ENCODE measurements around the gene GGCT.
"Not testable (repeated sequence)": the region's sequence is repeated elsewhere in the genome, so short reads cannot be mapped to it uniquely, and the experiment has no call there.

GGCT gene

DNA sequence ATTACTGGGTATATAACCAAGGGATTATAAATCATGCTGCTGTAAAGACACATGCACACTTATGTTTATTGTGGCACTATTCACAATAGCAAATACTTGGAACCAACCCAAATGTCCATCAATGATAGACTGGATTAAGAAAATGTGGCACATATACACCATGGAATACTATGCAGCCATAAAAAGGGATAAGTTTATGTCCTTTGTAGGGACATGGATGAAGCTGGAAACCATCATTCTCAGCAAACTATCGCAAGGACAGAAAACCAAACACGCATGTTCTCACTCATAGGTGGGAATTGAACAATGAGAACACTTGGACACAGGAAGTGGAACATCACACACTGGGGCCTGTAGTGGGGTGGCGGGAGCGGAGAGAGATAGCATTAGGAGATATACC is 38.5 kb upstream of the GGCT start:
- H3K9ac ChIP-seq (ENCODE audit: low read depth in 1 of 2, low read length in 2 of 2); H3K4me1 ChIP-seq (ENCODE audit: control insufficient read depth in 1 of 2, insufficient read depth in 2 of 2, low read length in 2 of 2); H3K4me3 ChIP-seq (ENCODE audit: low read depth in 1 of 2, low read length in 2 of 2); H3K36me3 ChIP-seq (ENCODE audit: control insufficient read depth in 1 of 2, insufficient read depth in 2 of 2, low read length in 2 of 2); H3K27ac ChIP-seq (ENCODE audit: low read depth, low read length); H3K27me3 ChIP-seq (ENCODE audit: control insufficient read depth in 1 of 2, insufficient read depth in 2 of 2, low read length in 2 of 2); H3K9me3 ChIP-seq (ENCODE audit: control insufficient read depth in 1 of 2, low read length in 2 of 2): not testable (repeated sequence)

GRCh38 chr7:30533886-30534285 is 29.3 kb upstream of the GGCT start:
- no peak overlapping the region for H3K9ac ChIP-seq (ENCODE audit: low read depth in 1 of 2, low read length in 2 of 2)
- no peak overlapping the region for H3K27ac ChIP-seq (ENCODE audit: low read depth, low read length)
- H3K27me3 ChIP-seq (ENCODE audit: control insufficient read depth in 1 of 2, insufficient read depth in 2 of 2, low read length in 2 of 2) = no peaks in the 10 kb centered on the region
- H3K9me3 ChIP-seq (ENCODE audit: control insufficient read depth in 1 of 2, low read length in 2 of 2) = no peaks in the 10 kb centered on the region
- no peak overlapping the region for H3K4me3 ChIP-seq (ENCODE audit: low read depth in 1 of 2, low read length in 2 of 2)
- no peaks in the 10 kb centered on the region for H3K4me1 ChIP-seq (ENCODE audit: control insufficient read depth in 1 of 2, insufficient read depth in 2 of 2, low read length in 2 of 2)
- H3K36me3 ChIP-seq (ENCODE audit: control insufficient read depth in 1 of 2, insufficient read depth in 2 of 2, low read length in 2 of 2) = peaks cover 3% of the 10 kb centered on the region in 2 donors

DNA sequence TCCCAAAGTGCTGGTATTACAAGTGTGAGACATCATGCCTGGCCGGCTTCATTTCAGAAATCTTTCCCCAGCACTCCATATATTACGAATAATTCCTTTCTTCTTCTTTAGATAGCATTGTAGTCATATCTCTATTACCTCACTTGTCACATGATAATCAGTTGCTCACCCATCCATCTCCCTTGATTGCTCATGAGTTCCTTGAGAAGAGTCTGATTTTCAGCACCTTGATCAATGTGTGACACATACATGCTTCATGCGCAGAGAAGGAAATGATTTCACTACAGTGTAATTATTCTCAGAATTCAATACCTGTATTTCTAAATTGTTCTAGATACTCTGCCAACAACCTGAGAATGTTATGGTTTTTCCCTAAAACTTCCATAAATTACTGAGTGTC is 26.7 kb upstream of the GGCT start:
- peaks cover 0 to 3% of the 10 kb centered on the region in 2 donors for H3K36me3 ChIP-seq (ENCODE audit: control insufficient read depth in 1 of 2, insufficient read depth in 2 of 2, low read length in 2 of 2)
- no peaks in the 10 kb centered on the region for H3K27me3 ChIP-seq (ENCODE audit: control insufficient read depth in 1 of 2, insufficient read depth in 2 of 2, low read length in 2 of 2)
- no peaks in the 10 kb centered on the region for H3K9me3 ChIP-seq (ENCODE audit: control insufficient read depth in 1 of 2, low read length in 2 of 2)
- H3K4me3 ChIP-seq (ENCODE audit: low read depth in 1 of 2, low read length in 2 of 2) = no peak overlapping the region
- H3K9ac ChIP-seq (ENCODE audit: low read depth in 1 of 2, low read length in 2 of 2) = no peak overlapping the region
- no peak overlapping the region for H3K27ac ChIP-seq (ENCODE audit: low read depth, low read length)
- H3K4me1 ChIP-seq (ENCODE audit: control insufficient read depth in 1 of 2, insufficient read depth in 2 of 2, low read length in 2 of 2) = no peaks in the 10 kb centered on the region

DNA sequence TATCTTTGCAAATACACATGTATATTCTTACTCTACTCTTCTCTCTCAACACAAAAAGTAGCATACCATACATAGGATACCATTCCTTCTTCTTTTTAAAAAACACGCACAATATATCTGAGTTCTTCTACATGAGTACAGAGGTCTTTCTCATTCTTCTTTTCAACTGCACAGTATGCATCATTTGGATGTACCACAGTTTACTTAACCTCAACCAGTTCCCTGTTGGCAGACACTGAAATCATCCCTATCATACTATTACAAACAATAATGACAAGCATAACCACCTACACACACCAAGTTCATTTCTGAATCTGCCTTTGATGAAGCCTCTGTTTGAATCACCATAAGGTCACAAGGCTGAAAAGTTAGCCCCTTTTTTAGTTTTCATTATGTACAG is 25.7 kb upstream of the GGCT start:
- H3K36me3 ChIP-seq (ENCODE audit: control insufficient read depth in 1 of 2, insufficient read depth in 2 of 2, low read length in 2 of 2) = peaks cover 0 to 3% of the 10 kb centered on the region in 2 donors
- H3K27me3 ChIP-seq (ENCODE audit: control insufficient read depth in 1 of 2, insufficient read depth in 2 of 2, low read length in 2 of 2) = no peaks in the 10 kb centered on the region
- H3K9me3 ChIP-seq (ENCODE audit: control insufficient read depth in 1 of 2, low read length in 2 of 2) = no peaks in the 10 kb centered on the region
- H3K27ac ChIP-seq (ENCODE audit: low read depth, low read length) = no peak overlapping the region
- H3K4me1 ChIP-seq (ENCODE audit: control insufficient read depth in 1 of 2, insufficient read depth in 2 of 2, low read length in 2 of 2) = peaks cover 0 to 6% of the 10 kb centered on the region in 2 donors
- no peak overlapping the region for H3K4me3 ChIP-seq (ENCODE audit: low read depth in 1 of 2, low read length in 2 of 2)
- H3K9ac ChIP-seq (ENCODE audit: low read depth in 1 of 2, low read length in 2 of 2) = no peak overlapping the region

GRCh38 chr7:30528779-30529178 is 24.1 kb upstream of the GGCT start:
- Histone ChIP-seq H3K27me3 (ENCODE audit: control insufficient read depth in 1 of 2, insufficient read depth in 2 of 2, low read length in 2 of 2) (no peaks in the 10 kb centered on the region), H3K27ac (ENCODE audit: low read depth, low read length) (no peak overlapping the region), H3K4me1 (ENCODE audit: control insufficient read depth in 1 of 2, insufficient read depth in 2 of 2, low read length in 2 of 2) (peaks cover 0 to 15% of the 10 kb centered on the region in 2 donors), H3K9me3 (ENCODE audit: control insufficient read depth in 1 of 2, low read length in 2 of 2) (no peaks in the 10 kb centered on the region), H3K36me3 (ENCODE audit: control insufficient read depth in 1 of 2, insufficient read depth in 2 of 2, low read length in 2 of 2) (no peaks in the 10 kb centered on the region), H3K4me3 (ENCODE audit: low read depth in 1 of 2, low read length in 2 of 2) (no peak overlapping the region), H3K9ac (ENCODE audit: low read depth in 1 of 2, low read length in 2 of 2) (no peak overlapping the region)

- not testable (repeated sequence) for H3K4me3 ChIP-seq (ENCODE audit: low read depth in 1 of 2, low read length in 2 of 2); H3K27me3 ChIP-seq (ENCODE audit: control insufficient read depth in 1 of 2, insufficient read depth in 2 of 2, low read length in 2 of 2); H3K9ac ChIP-seq (ENCODE audit: low read depth in 1 of 2, low read length in 2 of 2); H3K27ac ChIP-seq (ENCODE audit: low read depth, low read length); H3K9me3 ChIP-seq (ENCODE audit: control insufficient read depth in 1 of 2, low read length in 2 of 2); H3K36me3 ChIP-seq (ENCODE audit: control insufficient read depth in 1 of 2, insufficient read depth in 2 of 2, low read length in 2 of 2)
- peaks cover 12 to 28% of the 10 kb centered on the region in 2 donors for H3K4me1 ChIP-seq (ENCODE audit: control insufficient read depth in 1 of 2, insufficient read depth in 2 of 2, low read length in 2 of 2)
Measured at GRCh38 chr7:30527297-30527696, 22.7 kb upstream of the GGCT start.

- Histone ChIP-seq H3K36me3 (ENCODE audit: control insufficient read depth in 1 of 2, insufficient read depth in 2 of 2, low read length in 2 of 2) (no peaks in the 10 kb centered on the region), H3K4me3 (ENCODE audit: low read depth in 1 of 2, low read length in 2 of 2) (no peak overlapping the region), H3K27ac (ENCODE audit: low read depth, low read length) (peak overlapping the region; percentile 47), H3K9me3 (ENCODE audit: control insufficient read depth in 1 of 2, low read length in 2 of 2) (no peaks in the 10 kb centered on the region), H3K9ac (ENCODE audit: low read depth in 1 of 2, low read length in 2 of 2) (no peak overlapping the region), H3K27me3 (ENCODE audit: control insufficient read depth in 1 of 2, insufficient read depth in 2 of 2, low read length in 2 of 2) (no peaks in the 10 kb centered on the region), H3K4me1 (ENCODE audit: control insufficient read depth in 1 of 2, insufficient read depth in 2 of 2, low read length in 2 of 2) (peaks cover 21 to 35% of the 10 kb centered on the region in 2 donors)
Measured at GRCh38 chr7:30526163-30526562, 21.5 kb upstream of the GGCT start.

DNA sequence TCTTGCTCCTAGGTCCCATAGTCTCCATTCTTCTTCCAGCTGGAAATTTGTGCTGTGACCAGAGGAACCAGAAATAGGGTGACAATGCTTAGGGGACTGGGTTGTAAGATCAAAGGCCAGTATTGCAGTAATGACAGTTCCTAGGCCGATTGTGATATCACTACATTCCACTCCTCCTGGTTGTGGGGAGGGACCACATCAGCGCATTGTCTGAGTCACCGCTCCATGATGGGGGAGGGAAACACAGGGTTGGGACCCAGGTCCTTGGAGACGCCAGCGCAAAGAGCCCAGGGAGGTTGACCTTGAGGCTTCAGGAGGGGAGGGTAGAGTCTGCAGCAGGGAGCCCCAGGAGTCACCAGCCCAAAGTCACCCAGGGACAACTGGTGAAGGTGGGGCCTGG is 20.8 kb upstream of the GGCT start:
- Histone ChIP-seq H3K27ac (ENCODE audit: low read depth, low read length) (peak overlapping the region; percentile 47), H3K9ac (ENCODE audit: low read depth in 1 of 2, low read length in 2 of 2) (no peak overlapping the region), H3K9me3 (ENCODE audit: control insufficient read depth in 1 of 2, low read length in 2 of 2) (no peaks in the 10 kb centered on the region), H3K4me1 (ENCODE audit: control insufficient read depth in 1 of 2, insufficient read depth in 2 of 2, low read length in 2 of 2) (peaks cover 29 to 40% of the 10 kb centered on the region in 2 donors), H3K4me3 (ENCODE audit: low read depth in 1 of 2, low read length in 2 of 2) (no peak overlapping the region), H3K27me3 (ENCODE audit: control insufficient read depth in 1 of 2, insufficient read depth in 2 of 2, low read length in 2 of 2) (no peaks in the 10 kb centered on the region), H3K36me3 (ENCODE audit: control insufficient read depth in 1 of 2, insufficient read depth in 2 of 2, low read length in 2 of 2) (no peaks in the 10 kb centered on the region)

DNA sequence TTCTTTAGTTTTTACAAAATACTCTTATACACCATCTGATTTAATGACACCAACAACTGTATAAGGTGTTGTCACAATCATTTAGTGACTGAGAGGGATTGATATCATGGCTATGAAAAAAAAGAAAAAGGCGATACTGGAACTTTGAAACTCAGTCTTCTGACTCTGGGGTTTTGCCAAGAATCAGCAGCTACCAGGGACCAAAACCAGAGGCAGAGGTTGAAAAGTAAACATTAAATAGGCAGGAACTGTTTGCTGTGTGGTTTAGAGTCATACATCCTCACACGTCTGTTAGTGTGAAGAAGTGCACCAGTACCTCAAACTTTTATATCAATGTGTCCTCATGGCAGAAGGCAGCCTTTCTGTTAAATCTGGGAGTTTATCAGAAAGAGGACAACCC is 19.9 kb upstream of the GGCT start:
- no peaks in the 10 kb centered on the region for H3K36me3 ChIP-seq (ENCODE audit: control insufficient read depth in 1 of 2, insufficient read depth in 2 of 2, low read length in 2 of 2)
- H3K9ac ChIP-seq (ENCODE audit: low read depth in 1 of 2, low read length in 2 of 2) = no peak overlapping the region
- H3K9me3 ChIP-seq (ENCODE audit: control insufficient read depth in 1 of 2, low read length in 2 of 2) = no peaks in the 10 kb centered on the region
- no peak overlapping the region for H3K4me3 ChIP-seq (ENCODE audit: low read depth in 1 of 2, low read length in 2 of 2)
- H3K4me1 ChIP-seq (ENCODE audit: control insufficient read depth in 1 of 2, insufficient read depth in 2 of 2, low read length in 2 of 2) = peaks cover 33 to 40% of the 10 kb centered on the region in 2 donors
- no peak overlapping the region for H3K27ac ChIP-seq (ENCODE audit: low read depth, low read length)
- H3K27me3 ChIP-seq (ENCODE audit: control insufficient read depth in 1 of 2, insufficient read depth in 2 of 2, low read length in 2 of 2) = no peaks in the 10 kb centered on the region

DNA sequence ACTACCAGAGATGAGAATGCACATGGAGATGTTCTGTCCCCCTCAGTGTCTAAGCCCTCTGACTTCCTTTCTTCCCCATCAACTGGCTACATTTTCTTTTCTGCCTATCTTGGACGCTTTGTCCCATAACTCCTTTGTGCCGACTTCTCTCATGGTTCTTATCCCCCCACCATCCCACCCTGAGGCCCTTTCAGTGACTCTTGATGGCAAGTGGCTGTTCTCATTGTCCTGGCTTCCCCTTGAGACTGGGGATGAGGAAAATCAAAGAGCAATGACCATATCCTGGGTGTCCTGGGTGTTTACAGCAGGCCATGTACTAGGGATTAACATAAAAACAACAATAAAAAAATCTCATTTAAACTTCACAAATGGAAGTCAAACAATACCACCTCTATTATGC is 18.8 kb upstream of the GGCT start:
- Histone ChIP-seq H3K27ac (ENCODE audit: low read depth, low read length) (no peak overlapping the region), H3K9me3 (ENCODE audit: control insufficient read depth in 1 of 2, low read length in 2 of 2) (no peaks in the 10 kb centered on the region), H3K4me3 (ENCODE audit: low read depth in 1 of 2, low read length in 2 of 2) (no peak overlapping the region), H3K36me3 (ENCODE audit: control insufficient read depth in 1 of 2, insufficient read depth in 2 of 2, low read length in 2 of 2) (no peaks in the 10 kb centered on the region), H3K27me3 (ENCODE audit: control insufficient read depth in 1 of 2, insufficient read depth in 2 of 2, low read length in 2 of 2) (no peaks in the 10 kb centered on the region), H3K4me1 (ENCODE audit: control insufficient read depth in 1 of 2, insufficient read depth in 2 of 2, low read length in 2 of 2) (peaks cover 43 to 46% of the 10 kb centered on the region in 2 donors), H3K9ac (ENCODE audit: low read depth in 1 of 2, low read length in 2 of 2) (no peak overlapping the region)

DNA sequence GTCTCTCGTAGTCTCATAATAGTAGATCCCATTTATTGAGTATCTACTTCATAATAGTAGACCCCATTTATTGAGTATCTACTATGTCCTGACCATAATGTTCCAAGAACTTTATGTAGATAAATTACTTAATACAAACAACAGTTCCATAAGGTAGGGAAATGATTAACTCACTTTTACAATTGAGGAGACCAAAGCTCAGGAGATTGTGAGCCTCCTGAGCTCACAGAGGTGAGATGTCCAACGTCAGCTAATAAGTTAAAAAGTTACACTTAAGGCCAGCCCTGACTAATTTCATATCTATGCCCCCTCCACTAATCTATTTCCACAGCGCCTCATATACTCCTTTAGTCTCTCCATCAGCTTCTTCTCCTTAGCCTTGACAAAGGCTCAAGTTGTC is 17.5 kb upstream of the GGCT start:
- no peak overlapping the region for H3K27ac ChIP-seq (ENCODE audit: low read depth, low read length)
- H3K4me1 ChIP-seq (ENCODE audit: control insufficient read depth in 1 of 2, insufficient read depth in 2 of 2, low read length in 2 of 2) = peaks cover 45 to 47% of the 10 kb centered on the region in 2 donors

More for the DNA sequence above, 17.5 kb upstream of the GGCT start:
- Histone ChIP-seq H3K4me3 (ENCODE audit: low read depth in 1 of 2, low read length in 2 of 2) (no peak overlapping the region), H3K9ac (ENCODE audit: low read depth in 1 of 2, low read length in 2 of 2) (no peak overlapping the region), H3K27me3 (ENCODE audit: control insufficient read depth in 1 of 2, insufficient read depth in 2 of 2, low read length in 2 of 2) (no peaks in the 10 kb centered on the region), H3K36me3 (ENCODE audit: control insufficient read depth in 1 of 2, insufficient read depth in 2 of 2, low read length in 2 of 2) (no peaks in the 10 kb centered on the region), H3K9me3 (ENCODE audit: control insufficient read depth in 1 of 2, low read length in 2 of 2) (no peaks in the 10 kb centered on the region)

Data from duodenal mucosa (tissue), 2 donors.